Cardiac fibroblast (primary cell): ENCODE data around the gene ROBO3.

Source experiments
- DNase-seq, 2 donors: peaks; one replicate each; pipeline versions ENCODE4 v3.0.0 to v3.0.0-alpha.2; 2010; ENCODE audit warnings: low read depth in 2 of 2
- H3K4me3 ChIP-seq, 2 donors: replicated peaks in 1 of 2; 1 replicate in 1 of 2; 2 replicates in 1 of 2; pipeline ENCODE4 v1.5.1; 2011; ENCODE audit warnings: low read depth in 2 of 2, low read length in 2 of 2, mild to moderate bottlenecking in 2 of 2, moderate library complexity in 1 of 2
- TF ChIP-seq, protein P1 (sequence below): IDR thresholded peaks from one replicate; pipeline ENCODE4 v1.5.1; 2011; ENCODE audit warnings: low read depth, mild to moderate bottlenecking, low read length, inconsistent platforms

ROBO3 gene

DNA sequence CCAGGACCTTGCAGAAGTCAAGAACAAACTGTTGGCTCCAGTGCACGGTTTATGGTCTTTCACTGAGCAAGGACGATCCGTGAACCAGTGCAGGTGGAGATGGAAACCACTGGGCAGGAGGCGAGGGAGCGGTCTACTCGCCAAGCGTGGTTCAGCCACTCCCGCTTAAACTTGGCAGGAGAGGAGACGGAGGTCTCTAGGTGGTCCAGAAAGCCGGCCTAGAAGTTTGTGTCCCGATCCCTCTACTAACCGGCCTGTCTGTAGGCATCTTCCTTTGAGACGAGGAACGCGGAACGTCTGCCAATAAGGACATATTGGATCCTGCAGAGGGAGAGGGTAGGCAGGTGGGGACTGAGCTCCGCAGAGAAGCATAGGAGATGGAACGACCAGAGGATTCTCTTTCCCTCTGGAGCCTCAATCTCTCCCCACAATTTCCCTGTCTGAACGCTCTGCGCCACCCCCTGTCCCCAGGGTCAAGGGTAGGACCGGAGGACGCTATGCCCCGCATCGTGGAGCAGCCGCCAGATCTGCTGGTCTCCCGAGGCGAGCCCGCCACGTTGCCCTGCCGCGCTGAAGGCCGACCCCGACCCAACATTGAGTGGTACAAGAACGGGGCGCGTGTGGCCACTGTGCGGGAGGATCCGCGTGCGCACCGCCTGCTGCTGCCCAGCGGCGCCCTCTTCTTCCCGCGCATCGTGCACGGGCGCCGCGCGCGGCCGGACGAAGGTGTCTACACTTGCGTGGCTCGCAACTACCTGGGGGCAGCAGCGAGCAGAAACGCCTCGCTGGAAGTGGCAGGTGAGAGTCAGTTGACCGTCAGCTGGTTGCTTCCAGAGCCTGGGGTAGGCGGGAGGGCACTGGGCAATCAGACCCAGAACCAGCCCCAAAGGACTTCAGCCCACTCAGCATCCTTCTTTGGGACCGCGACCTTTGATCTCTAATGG lies 3.4 kb downstream of the ROBO3 start:
- no peak overlapping the region for H3K4me3 ChIP-seq
- DNase-seq = no peak
- TF ChIP-seq, protein P1, sequence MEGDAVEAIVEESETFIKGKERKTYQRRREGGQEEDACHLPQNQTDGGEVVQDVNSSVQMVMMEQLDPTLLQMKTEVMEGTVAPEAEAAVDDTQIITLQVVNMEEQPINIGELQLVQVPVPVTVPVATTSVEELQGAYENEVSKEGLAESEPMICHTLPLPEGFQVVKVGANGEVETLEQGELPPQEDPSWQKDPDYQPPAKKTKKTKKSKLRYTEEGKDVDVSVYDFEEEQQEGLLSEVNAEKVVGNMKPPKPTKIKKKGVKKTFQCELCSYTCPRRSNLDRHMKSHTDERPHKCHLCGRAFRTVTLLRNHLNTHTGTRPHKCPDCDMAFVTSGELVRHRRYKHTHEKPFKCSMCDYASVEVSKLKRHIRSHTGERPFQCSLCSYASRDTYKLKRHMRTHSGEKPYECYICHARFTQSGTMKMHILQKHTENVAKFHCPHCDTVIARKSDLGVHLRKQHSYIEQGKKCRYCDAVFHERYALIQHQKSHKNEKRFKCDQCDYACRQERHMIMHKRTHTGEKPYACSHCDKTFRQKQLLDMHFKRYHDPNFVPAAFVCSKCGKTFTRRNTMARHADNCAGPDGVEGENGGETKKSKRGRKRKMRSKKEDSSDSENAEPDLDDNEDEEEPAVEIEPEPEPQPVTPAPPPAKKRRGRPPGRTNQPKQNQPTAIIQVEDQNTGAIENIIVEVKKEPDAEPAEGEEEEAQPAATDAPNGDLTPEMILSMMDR = no peak

DNA sequence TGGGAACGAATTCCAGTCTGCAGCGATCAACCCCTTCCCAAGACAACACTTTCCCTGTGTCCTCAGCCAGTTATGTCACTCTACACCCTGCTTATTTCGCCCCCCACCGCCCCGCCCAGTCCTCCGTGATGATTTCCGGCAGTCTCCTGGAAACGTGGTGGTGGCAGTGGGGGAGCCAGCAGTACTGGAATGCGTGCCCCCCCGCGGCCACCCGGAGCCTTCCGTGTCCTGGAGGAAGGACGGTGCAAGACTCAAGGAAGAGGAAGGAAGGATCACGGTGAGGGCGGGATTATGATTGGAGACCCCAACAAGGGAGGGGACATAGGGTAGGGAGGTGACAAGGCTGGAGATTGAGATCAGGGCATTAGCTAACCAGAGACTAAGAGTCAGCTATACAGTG lies 4.1 kb downstream of the ROBO3 start:
- TF ChIP-seq, protein P1 = no peak
- DNase-seq = no peak
- no peak overlapping the region for H3K4me3 ChIP-seq

DNA sequence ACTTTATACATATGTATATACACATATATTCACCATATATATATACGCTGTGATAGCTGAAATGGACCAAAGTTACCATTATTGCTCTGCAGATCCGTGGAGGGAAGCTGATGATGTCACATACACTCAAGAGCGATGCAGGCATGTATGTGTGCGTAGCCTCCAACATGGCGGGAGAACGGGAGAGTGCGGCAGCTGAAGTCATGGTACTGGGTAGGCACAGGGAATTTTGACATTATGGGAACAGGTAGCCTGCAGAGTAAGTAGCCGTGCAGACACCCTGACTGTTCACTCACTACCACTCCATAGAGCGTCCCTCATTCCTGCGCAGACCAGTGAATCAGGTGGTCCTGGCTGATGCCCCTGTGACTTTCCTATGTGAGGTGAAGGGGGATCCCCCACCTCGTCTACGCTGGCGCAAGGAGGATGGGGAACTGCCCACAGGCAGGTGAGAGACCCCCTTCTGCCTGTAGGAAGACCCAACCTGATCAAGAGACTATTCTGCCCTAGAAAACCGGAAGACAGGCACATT lies 4.7 kb downstream of the ROBO3 start:
- H3K4me3 ChIP-seq = no peak overlapping the region
- no peak for DNase-seq
- TF ChIP-seq, protein P1 = no peak

DNA sequence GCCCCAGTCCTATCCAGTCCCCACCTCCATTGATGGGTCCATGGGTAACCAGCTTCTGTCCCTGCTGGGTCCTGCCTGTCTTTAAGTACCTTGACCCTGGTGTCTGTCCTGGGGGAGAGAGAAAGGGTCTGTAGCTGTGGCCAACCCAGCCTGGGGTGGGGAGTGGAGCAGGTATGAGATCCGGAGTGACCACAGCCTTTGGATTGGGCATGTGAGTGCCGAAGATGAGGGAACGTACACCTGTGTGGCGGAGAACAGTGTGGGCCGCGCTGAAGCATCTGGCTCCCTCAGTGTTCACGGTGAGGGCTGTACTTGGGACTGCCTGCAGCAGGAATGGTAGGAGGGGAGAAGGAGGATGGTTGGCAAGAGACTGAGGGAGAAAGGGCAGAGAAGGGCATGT lies 5.2 kb downstream of the ROBO3 start:
- TF ChIP-seq, protein P1 = no peak
- DNase-seq = no peak
- no peak overlapping the region for H3K4me3 ChIP-seq

DNA sequence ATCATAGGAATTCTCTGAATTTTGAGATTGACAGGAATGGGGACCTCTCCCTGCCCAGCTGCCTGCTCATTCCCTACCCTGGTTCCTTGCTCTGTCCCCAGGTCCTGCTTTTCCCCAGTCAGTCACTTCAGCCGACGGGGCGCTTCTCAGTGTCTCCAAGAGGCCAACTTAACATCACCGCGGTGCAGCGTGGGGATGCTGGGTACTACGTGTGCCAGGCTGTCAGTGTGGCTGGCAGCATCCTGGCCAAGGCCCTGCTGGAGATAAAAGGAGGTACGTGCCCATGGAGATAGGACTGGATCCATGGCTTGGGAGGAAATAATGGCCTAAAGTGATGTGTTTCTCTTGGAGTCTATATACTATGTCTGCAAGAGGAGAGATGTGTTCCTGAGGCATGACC lies 7.0 kb downstream of the ROBO3 start:
- H3K4me3 ChIP-seq = no peak overlapping the region
- TF ChIP-seq, protein P1 = no peak
- DNase-seq = no peak

DNA sequence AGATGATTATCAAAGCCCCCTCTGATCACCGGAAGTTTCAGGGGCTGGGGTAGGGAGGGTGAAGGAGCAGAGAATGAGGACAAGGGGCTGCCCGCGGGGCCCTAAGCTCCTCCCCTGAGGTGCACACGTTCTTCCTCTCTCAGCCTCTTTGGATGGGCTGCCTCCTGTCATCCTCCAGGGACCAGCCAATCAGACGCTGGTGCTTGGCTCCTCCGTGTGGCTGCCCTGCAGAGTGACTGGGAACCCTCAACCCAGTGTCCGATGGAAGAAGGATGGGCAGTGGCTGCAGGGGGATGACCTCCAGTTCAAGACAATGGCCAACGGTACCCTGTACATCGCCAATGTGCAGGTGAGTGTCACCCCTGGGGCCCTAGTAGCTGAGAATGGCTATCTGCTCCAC lies 7.5 kb downstream of the ROBO3 start:
- TF ChIP-seq, protein P1 = no peak
- no peak overlapping the region for H3K4me3 ChIP-seq
- DNase-seq = no peak
